Measurements from ENCODE around the gene DUSP22.

The DUSP22 gene

GRCh38 chr6:352896-353470 lies 60.7 kb downstream of the DUSP22 start:
- DNase-seq (ENCODE audit: low read depth), result peak; percentile 3

- no peak for DNase-seq (ENCODE audit: low read depth)
Observed at GRCh38 chr6:353642-354614, 61.6 kb downstream of the DUSP22 start.

- DNase-seq (ENCODE audit: low read depth), result no peak
Observed at GRCh38 chr6:354631-355280, 62.5 kb downstream of the DUSP22 start.

- no peak for DNase-seq (ENCODE audit: low read depth)
Observed at GRCh38 chr6:355373-356208, 63.3 kb downstream of the DUSP22 start.

DNA sequence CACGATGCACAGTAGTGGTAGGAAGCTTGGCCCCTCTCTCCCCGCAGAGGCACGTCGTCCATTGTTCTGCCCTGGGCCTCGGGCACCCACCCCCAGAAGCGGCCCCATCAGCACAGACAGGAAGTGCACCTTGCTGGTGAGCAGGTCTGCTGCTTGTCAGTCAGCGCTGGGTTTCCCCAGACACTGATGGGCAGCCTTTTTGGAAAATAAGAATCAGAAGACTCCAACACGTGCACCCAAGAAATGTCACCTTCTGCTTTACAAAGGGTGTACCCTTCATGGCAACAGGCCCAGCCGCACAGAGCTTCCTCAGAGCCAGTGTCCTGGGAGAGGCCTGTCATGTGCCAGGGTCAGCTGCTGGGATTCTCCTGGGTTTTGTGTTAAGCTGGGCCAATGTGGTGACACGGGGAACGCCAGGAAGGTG lies 64.6 kb downstream of the DUSP22 start:
- DNase-seq (ENCODE audit: low read depth), result no peak

- no peak for DNase-seq (ENCODE audit: low read depth)
Observed at GRCh38 chr6:357261-357790, 65.0 kb downstream of the DUSP22 start.

- no peak for DNase-seq (ENCODE audit: low read depth)
Observed at GRCh38 chr6:357791-358341, 65.6 kb downstream of the DUSP22 start.

DNA sequence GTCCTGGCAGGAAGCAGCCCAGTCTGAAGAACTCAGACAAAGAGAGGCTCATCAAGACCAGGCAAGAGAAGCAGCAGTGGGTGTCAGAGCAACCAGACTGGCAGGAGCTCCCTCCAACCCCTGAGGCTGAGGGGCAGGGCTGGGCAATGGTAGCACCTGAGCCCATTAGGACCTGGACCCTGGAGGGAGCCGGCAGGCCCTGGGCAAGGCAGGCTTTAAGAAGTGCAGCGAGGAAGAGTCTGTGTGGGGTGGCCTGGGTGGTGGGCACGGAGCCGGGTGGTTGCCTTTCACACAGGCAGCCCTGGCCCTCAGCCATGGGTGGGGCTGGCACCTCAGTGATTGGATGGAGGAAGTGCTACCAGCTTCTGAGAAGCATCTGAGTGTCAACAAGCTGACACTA lies 66.1 kb downstream of the DUSP22 start:
- DNase-seq (ENCODE audit: low read depth), result no peak

- DNase-seq (ENCODE audit: low read depth), result no peak
Observed at GRCh38 chr6:358847-359246, 66.6 kb downstream of the DUSP22 start.

GRCh38 chr6:359261-360035 lies 67.2 kb downstream of the DUSP22 start:
- no peak for DNase-seq (ENCODE audit: low read depth)

DNA sequence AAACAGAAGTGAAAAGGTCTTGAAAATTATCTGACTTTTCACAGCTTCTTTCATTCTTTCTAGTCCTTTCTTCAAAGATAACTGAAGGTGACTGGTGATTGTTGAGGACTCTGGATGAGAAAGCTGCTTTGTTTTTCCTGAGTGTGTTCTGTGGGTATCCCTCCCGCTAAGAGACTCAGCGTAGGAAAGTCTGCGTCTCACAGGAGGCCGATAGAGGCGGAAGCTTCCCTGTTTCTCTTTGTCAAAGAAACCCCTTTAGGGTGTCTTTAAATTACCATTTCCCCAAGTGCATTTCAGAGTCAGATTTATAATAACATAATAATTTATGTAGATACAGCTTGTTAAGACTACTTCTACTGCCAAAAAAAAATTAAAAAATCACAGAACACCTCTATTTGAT lies 68.1 kb downstream of the DUSP22 start:
- no peak for DNase-seq (ENCODE audit: low read depth)

GRCh38 chr6:360764-361373 lies 68.6 kb downstream of the DUSP22 start:
- DNase-seq (ENCODE audit: low read depth), result no peak

DNA sequence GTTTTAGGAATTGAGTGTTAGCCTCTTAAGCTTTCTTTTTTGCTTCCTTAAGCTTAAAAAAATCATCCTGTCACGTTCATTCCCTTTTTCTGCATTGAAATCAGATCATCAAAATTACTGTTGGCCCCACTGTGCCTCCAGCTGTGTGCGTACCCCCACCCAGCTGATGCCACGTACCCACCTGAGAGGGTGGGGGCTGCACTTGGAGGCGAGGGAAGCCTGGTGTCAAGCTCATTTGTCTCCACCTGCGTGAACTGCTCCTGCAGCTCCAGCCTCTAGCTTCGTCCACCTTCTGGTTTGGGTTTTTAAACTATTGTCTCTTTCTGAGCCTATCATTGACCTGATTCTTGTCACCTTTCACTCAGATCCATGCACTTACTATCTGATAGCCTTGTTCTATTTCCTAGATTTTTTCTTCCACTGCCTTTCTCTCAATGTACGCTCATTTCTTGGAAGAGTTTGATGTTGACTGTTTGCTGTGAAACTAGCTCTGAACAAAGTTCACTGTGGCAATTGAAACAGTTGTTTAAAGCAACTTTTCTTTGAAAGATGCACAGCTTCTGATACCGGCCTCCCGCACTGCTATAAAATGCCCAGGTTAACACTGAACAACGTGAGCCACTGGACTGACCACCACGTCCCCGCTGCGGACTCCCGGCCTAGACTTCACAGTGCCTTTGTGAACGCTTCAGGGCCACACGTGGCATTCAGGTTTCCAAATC lies 69.3 kb downstream of the DUSP22 start:
- no peak for DNase-seq (ENCODE audit: low read depth)

GRCh38 chr6:362231-362923 lies 70.1 kb downstream of the DUSP22 start:
- no peak for DNase-seq (ENCODE audit: low read depth)

DNA sequence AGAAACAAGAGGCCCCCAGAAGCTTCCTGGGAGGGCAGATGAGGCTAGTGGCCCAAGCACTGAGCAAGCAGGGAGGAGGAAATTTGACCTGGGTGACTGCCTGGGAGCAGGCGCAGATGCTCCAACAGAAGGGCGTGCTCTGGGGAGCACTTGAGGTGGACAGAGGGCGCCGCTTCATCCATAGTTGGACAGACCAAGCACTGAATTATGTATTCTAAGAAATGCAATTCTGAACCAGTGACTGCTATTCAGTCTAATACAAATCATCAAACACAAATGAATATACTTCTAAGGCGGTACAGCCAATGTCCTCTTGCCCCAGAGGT lies 70.6 kb downstream of the DUSP22 start:
- DNase-seq (ENCODE audit: low read depth), result no peak

- no peak for DNase-seq (ENCODE audit: low read depth)
Observed at GRCh38 chr6:363291-363690, 71.0 kb downstream of the DUSP22 start.

DNA sequence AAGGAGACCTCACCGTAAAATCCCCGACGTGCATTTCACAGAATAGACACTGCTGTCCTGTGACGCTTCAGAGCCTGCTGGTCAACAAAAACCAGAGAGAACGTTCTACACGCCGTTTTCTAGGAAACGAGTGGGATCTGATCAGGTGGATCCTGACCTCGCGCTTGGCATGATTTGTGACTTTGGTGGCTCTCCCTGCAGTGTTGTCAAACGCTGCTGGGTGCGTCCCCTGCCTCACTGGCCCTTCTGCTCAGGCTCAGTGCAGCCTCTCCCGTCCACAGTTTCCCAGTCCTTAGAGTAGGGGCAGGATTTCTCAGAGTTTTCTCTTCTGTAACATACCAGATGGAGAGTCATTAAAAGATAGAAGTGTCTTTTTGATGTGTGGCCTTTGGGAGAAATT lies 71.6 kb downstream of the DUSP22 start:
- no peak for DNase-seq (ENCODE audit: low read depth)

- no peak for DNase-seq (ENCODE audit: low read depth)
Observed at GRCh38 chr6:364609-365540, 72.6 kb downstream of the DUSP22 start.

Data from EH (cell line).